ENCODE measurements around the gene JUN. TPM values are rescaled to one million over a fixed set of nuclear protein-coding genes. Genes with fewer than 3 reads are reported as not detected.

The JUN gene
- total and polyA plus RNA-seq, 10 donors = 8.3 to 162 (median 42.2) TPM

DNA sequence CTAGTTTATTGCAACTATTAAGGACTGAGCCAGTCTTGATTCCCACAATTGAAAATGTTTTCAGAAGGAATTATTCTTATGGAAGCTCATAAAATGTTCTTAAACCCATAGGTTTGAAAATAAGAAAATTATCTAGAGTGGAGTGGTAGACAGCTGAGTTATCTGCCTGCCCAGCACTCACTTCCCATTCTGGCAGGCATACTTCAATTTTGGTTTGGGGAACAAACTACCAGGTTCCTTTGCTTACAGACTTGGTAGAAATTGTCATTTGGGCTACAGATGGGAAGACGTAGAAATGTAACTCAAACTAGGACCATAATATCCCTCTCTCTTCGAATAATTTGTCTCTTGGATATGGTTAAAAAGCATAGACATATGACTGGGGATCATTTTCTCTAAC is 18.4 kb downstream of the JUN start:
- 52 to 72% (median 61%) methylated on average over 2 of the region's 2 CpGs for WGBS, 5 donors

DNA sequence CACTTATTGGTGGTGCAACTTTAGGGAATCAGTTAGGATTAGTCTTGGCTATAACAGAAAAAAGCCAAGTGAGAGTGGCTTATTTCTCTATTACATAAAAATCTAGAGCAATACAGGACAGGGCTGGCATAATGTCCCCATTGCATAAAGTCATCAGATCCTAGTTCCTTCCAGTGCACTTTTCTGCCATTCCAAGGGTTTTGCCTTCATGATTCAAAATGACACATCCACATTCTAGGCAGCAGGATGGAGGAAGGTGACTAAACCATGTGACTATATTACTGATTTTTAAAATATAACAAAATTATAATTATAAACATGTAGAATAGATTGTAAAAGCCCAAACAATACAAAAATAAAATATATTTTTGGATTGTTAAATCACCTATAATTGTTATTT is 18.8 kb downstream of the JUN start:
- no peak overlapping the region for H3K4me3 ChIP-seq
- peaks cover 0 to 9% (median 0%) of the 10 kb centered on the region in 7 donors for H3K27me3 ChIP-seq (replicated peaks in 1 of 7)
- DNase-seq = no peak
- peaks cover 0 to 5% (median 0%) of the 10 kb centered on the region in 6 donors for H3K4me1 ChIP-seq
- intact Hi-C loops (cut with DNase I; ENCODE audit: low total_unique reads) = no loop called here
- no peaks in the 10 kb centered on the region for H3K9me3 ChIP-seq
- no peaks in the 10 kb centered on the region for H3K36me3 ChIP-seq
- TF ChIP-seq, protein P1, sequence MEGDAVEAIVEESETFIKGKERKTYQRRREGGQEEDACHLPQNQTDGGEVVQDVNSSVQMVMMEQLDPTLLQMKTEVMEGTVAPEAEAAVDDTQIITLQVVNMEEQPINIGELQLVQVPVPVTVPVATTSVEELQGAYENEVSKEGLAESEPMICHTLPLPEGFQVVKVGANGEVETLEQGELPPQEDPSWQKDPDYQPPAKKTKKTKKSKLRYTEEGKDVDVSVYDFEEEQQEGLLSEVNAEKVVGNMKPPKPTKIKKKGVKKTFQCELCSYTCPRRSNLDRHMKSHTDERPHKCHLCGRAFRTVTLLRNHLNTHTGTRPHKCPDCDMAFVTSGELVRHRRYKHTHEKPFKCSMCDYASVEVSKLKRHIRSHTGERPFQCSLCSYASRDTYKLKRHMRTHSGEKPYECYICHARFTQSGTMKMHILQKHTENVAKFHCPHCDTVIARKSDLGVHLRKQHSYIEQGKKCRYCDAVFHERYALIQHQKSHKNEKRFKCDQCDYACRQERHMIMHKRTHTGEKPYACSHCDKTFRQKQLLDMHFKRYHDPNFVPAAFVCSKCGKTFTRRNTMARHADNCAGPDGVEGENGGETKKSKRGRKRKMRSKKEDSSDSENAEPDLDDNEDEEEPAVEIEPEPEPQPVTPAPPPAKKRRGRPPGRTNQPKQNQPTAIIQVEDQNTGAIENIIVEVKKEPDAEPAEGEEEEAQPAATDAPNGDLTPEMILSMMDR (IDR thresholded peaks at IDR 0.05 in 8 of 11, conservative IDR thresholded peaks at IDR 0.05 in 3 of 11) = no peak
- TF ChIP-seq POLR2AphosphoS5 (IDR thresholded peaks at IDR 0.05) (no peak), POLR2A (IDR thresholded peaks at IDR 0.05) (no peak)
- H3K27ac ChIP-seq = no peak overlapping the region

More for the DNA sequence above, 18.4 kb downstream of the JUN start:
- Histone ChIP-seq H3K4me1 (peaks cover 0 to 5% (median 0%) of the 10 kb centered on the region in 6 donors), H3K4me3 (no peak overlapping the region), H3K9me3 (no peaks in the 10 kb centered on the region), H3K27ac (no peak overlapping the region), H3K27me3 (replicated peaks in 1 of 7) (peaks cover 0 to 9% (median 0%) of the 10 kb centered on the region in 7 donors), H3K36me3 (no peaks in the 10 kb centered on the region)
- DNase-seq = no peak
- TF ChIP-seq POLR2AphosphoS5 (IDR thresholded peaks at IDR 0.05) = no peak
- TF ChIP-seq POLR2A (IDR thresholded peaks at IDR 0.05) = no peak
- TF ChIP-seq, protein P1 (IDR thresholded peaks at IDR 0.05 in 8 of 11, conservative IDR thresholded peaks at IDR 0.05 in 3 of 11) = no peak
- intact Hi-C loops (cut with DNase I; ENCODE audit: low total_unique reads) = no loop called here

DNA sequence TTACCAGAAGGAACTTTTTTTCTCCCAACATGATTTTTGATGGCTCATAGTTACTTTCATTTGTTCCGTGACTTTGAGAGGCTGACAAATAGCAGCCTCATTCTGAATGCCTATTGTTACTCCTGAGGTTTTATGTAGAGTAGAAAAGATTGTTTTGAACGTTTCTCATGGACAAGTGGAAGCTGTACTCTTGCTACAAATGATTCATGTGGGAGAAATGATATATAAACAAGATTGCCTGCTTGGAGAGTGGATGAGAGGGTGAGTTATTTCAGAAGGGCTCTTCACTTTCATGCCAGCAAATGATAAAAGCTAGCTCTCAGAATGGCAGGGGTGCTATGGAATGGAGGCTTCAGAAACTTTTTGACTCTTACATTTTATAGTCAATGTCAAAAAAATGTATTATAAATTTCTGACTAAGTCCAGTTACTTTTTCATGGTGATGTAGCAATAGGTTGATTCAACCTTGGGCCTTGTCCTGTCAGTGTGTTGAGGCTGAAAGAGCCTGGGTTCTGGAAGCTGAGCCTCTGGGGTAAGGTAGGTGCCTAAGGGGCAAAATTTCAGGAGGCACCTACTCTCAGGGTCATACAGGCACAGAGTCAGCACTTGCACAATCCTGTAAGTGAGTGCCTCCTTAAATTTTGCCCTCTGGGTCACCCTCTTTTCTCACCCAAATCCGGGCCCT is 19.4 kb downstream of the JUN start:
- peaks cover 0 to 5% (median 0%) of the 10 kb centered on the region in 6 donors for H3K4me1 ChIP-seq
- peaks cover 0 to 7% (median 0%) of the 10 kb centered on the region in 7 donors for H3K27me3 ChIP-seq (replicated peaks in 1 of 7)
- no peak for DNase-seq
- intact Hi-C loops (cut with DNase I; ENCODE audit: low total_unique reads) = no loop called here
- WGBS, 5 donors = 37 to 54% (median 53%) methylated on average over 3 of the region's 3 CpGs
- no peaks in the 10 kb centered on the region for H3K9me3 ChIP-seq
- H3K27ac ChIP-seq = no peak overlapping the region
- H3K4me3 ChIP-seq = no peak overlapping the region
- H3K36me3 ChIP-seq = no peaks in the 10 kb centered on the region
- TF ChIP-seq POLR2A (IDR thresholded peaks at IDR 0.05) (no peak), POLR2AphosphoS5 (IDR thresholded peaks at IDR 0.05) (no peak)
- TF ChIP-seq, protein P1 (IDR thresholded peaks at IDR 0.05 in 8 of 11, conservative IDR thresholded peaks at IDR 0.05 in 3 of 11) = no peak

DNA sequence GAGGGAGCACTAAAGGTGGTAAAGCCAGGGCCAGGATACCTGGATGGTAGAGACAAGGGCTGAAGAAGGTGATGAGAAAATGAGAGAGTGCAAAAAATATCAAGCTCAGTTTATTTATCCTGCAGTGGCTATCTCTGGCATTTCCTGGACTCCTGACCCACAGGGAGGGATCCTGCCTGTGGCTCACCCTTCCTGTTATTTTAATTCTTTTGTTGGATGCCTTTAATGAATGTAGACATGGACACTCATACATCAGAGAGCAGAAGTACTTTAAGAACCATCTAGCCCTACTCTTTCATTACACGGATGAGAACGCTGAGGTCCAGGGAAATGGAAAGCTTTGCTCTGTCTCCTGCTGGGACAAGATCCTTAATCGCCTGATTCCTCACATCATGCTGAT is 20.6 kb downstream of the JUN start:
- intact Hi-C loops (cut with DNase I; ENCODE audit: low total_unique reads) = no loop called here
- Histone ChIP-seq H3K36me3 (no peaks in the 10 kb centered on the region), H3K4me3 (no peak overlapping the region), H3K4me1 (no peaks in the 10 kb centered on the region), H3K9me3 (no peaks in the 10 kb centered on the region), H3K27ac (no peak overlapping the region), H3K27me3 (replicated peaks in 1 of 7) (no peaks in the 10 kb centered on the region)
- DNase-seq = no peak
- WGBS, 5 donors = 78 to 92% (median 86%) methylated on average over 3 of the region's 3 CpGs
- TF ChIP-seq POLR2A (IDR thresholded peaks at IDR 0.05) = no peak
